GM12878 (cell line): ENCODE measurements around the gene TFDP1.

Experiments used
- BHLHE40 ChIP-seq, 2 experiments: fragments of 450-650 bp in 1 of 2; IDR thresholded peaks; 2 replicates each; pipeline ENCODE4 v1.6.1; 2011 to 2017; ENCODE audit warnings: low read depth in 2 of 2, borderline replicate concordance in 1 of 2, improper control_type of control experiment in 1 of 2, low read length in 1 of 2, mild to moderate bottlenecking in 1 of 2
- BRCA1 ChIP-seq: IDR thresholded peaks from 2 replicates; pipeline ENCODE4 v1.6.1; 2011; ENCODE audit warnings: low read depth, low read length, improper control_type of control experiment
- CEBPB ChIP-seq, 2 experiments: fragments of 150-350 bp in 1 of 2; IDR thresholded peaks; 2 replicates each; pipeline ENCODE4 v1.6.1; 2012 to 2014; ENCODE audit warnings: low read depth in 2 of 2, low read length in 2 of 2, borderline replicate concordance in 1 of 2, inconsistent platforms in 1 of 2
- CREB1 ChIP-seq: IDR thresholded peaks from 2 replicates; pipeline ENCODE4 v1.6.1; 2012; ENCODE audit warnings: low read depth, mild to moderate bottlenecking, inconsistent platforms
- SMAD1 ChIP-seq: fragments of 450-650 bp; IDR thresholded peaks from 2 replicates; pipeline ENCODE4 v1.6.1; 2018; ENCODE audit warnings: mild to moderate bottlenecking, low read depth; ENCODE audit not compliant: partially characterized antibody
- YY1 ChIP-seq: IDR thresholded peaks from 2 replicates; pipeline ENCODE4 v1.6.1; 2011; ENCODE audit warnings: low read depth, mild to moderate bottlenecking, low read length
- TF ChIP-seq, protein P1 (sequence below), 3 experiments: IDR thresholded peaks in 2 of 3; conservative IDR thresholded peaks in 1 of 3; 2 replicates each; pipeline ENCODE4 v1.5.1; 2011; ENCODE audit warnings: low read depth in 3 of 3, low read length in 3 of 3, mild to moderate bottlenecking in 3 of 3, control low read depth in 2 of 3, moderate library complexity in 2 of 3, inconsistent platforms in 1 of 3, mixed read lengths in 1 of 3; ENCODE audit not compliant: control insufficient read depth in 2 of 3, insufficient read depth in 1 of 3; ENCODE audit errors: extremely low read depth in 1 of 3
- TF ChIP-seq, protein P2 (sequence below): IDR thresholded peaks from 2 replicates; pipeline ENCODE4 v1.6.1; 2012; ENCODE audit warnings: low read depth, low read length, improper control_type of control experiment
- TF ChIP-seq, protein P3 (sequence below): IDR thresholded peaks from 2 replicates; pipeline ENCODE4 v1.6.1; 2012; ENCODE audit warnings: low read depth, low read length, improper control_type of control experiment
- TF ChIP-seq, protein P4 (sequence below): IDR thresholded peaks from 2 replicates; pipeline ENCODE4 v1.6.1; 2012; ENCODE audit warnings: low read depth, low read length, improper control_type of control experiment

DNA sequence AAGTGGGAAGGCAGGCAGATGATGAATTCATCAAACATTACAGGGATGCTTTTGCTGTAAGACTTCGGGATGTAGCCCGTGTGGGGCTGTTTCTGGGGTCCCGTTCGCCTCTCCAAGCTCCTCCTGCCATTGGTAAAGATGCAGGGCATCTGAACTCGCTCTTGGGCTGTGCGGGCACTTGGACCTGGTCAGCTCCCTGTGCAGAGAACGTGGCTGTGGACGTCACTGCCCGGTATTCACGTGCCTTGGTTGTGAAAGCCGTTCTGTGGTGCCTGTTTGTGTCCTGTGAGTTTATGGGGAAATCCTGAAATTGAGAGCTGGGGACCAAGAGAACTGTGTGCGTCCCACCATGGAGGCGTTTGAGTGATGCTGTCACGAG is 5.4 kb downstream of the TFDP1 start:
- TF ChIP-seq, protein P1, sequence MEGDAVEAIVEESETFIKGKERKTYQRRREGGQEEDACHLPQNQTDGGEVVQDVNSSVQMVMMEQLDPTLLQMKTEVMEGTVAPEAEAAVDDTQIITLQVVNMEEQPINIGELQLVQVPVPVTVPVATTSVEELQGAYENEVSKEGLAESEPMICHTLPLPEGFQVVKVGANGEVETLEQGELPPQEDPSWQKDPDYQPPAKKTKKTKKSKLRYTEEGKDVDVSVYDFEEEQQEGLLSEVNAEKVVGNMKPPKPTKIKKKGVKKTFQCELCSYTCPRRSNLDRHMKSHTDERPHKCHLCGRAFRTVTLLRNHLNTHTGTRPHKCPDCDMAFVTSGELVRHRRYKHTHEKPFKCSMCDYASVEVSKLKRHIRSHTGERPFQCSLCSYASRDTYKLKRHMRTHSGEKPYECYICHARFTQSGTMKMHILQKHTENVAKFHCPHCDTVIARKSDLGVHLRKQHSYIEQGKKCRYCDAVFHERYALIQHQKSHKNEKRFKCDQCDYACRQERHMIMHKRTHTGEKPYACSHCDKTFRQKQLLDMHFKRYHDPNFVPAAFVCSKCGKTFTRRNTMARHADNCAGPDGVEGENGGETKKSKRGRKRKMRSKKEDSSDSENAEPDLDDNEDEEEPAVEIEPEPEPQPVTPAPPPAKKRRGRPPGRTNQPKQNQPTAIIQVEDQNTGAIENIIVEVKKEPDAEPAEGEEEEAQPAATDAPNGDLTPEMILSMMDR (IDR thresholded peaks at IDR 0.05 in 2 of 3, conservative IDR thresholded peaks at IDR 0.05 in 1 of 3; ENCODE audit: control insufficient read depth in 2 of 3, extremely low read depth in 1 of 3, insufficient read depth in 1 of 3, low read depth in 3 of 3, low read length in 3 of 3): no peak
- TF ChIP-seq BHLHE40 (IDR thresholded peaks at IDR 0.05; ENCODE audit: borderline replicate concordance in 1 of 2, low read depth in 2 of 2, low read length in 1 of 2): no peak
- TF ChIP-seq, protein P2, sequence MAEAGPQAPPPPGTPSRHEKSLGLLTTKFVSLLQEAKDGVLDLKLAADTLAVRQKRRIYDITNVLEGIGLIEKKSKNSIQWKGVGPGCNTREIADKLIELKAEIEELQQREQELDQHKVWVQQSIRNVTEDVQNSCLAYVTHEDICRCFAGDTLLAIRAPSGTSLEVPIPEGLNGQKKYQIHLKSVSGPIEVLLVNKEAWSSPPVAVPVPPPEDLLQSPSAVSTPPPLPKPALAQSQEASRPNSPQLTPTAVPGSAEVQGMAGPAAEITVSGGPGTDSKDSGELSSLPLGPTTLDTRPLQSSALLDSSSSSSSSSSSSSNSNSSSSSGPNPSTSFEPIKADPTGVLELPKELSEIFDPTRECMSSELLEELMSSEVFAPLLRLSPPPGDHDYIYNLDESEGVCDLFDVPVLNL: no peak
- no peak for TF ChIP-seq CREB1
- TF ChIP-seq, protein P3, sequence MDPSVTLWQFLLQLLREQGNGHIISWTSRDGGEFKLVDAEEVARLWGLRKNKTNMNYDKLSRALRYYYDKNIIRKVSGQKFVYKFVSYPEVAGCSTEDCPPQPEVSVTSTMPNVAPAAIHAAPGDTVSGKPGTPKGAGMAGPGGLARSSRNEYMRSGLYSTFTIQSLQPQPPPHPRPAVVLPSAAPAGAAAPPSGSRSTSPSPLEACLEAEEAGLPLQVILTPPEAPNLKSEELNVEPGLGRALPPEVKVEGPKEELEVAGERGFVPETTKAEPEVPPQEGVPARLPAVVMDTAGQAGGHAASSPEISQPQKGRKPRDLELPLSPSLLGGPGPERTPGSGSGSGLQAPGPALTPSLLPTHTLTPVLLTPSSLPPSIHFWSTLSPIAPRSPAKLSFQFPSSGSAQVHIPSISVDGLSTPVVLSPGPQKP: no peak
- TF ChIP-seq, protein P4, sequence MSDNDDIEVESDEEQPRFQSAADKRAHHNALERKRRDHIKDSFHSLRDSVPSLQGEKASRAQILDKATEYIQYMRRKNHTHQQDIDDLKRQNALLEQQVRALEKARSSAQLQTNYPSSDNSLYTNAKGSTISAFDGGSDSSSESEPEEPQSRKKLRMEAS: no peak
- TF ChIP-seq SMAD1: no peak
- no peak for TF ChIP-seq CEBPB (IDR thresholded peaks at IDR 0.05; ENCODE audit: borderline replicate concordance in 1 of 2, low read depth in 2 of 2, low read length in 2 of 2)
- TF ChIP-seq YY1: no peak
- no peak for TF ChIP-seq BRCA1
